ENCODE results near the gene U2SURP. TPM values are rescaled to one million over a fixed set of nuclear protein-coding genes. Genes with fewer than 3 reads are reported as not detected.
"Not testable (repeated sequence)": the region's sequence is repeated elsewhere in the genome, so short reads cannot be mapped to it uniquely, and the experiment has no call there.

The U2SURP gene
- total RNA-seq, 4 donors from 2014 or later: 25.4 to 70.8 (median 51.0) TPM

DNA sequence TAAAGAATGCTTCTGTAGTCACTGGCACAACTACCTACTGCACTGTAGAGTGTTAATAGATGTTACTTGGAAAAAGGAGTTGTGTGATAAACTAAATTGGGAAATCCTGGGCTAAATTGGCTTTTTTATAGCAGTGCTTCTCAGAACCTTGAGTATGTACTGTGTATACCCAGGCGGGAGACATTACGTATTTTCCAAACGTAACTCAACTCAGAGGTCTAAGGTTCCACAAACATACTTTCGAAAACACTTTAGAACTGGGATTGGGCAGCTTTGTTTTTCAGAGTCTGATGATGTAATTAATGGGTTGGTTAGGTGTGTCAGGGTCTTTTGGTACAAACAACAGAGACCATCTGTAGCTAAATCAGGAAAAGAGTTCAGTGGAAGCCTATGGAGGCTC, 64.7 kb downstream of the U2SURP start:
- H3K9me3 ChIP-seq: no peaks in the 10 kb centered on the region
- DNase-seq: no peak
- intact Hi-C loops (cut with DNase I): no loop called here
- H3K4me1 ChIP-seq: no peaks in the 10 kb centered on the region
- no peaks in the 10 kb centered on the region for H3K27me3 ChIP-seq
- 83 to 89% methylated on average over 4 of the region's 4 CpGs for WGBS, 2 donors
- H3K36me3 ChIP-seq: no peaks in the 10 kb centered on the region
- TF ChIP-seq POLR2A (IDR thresholded peaks at IDR 0.05): no peak
- TF ChIP-seq, protein P1, sequence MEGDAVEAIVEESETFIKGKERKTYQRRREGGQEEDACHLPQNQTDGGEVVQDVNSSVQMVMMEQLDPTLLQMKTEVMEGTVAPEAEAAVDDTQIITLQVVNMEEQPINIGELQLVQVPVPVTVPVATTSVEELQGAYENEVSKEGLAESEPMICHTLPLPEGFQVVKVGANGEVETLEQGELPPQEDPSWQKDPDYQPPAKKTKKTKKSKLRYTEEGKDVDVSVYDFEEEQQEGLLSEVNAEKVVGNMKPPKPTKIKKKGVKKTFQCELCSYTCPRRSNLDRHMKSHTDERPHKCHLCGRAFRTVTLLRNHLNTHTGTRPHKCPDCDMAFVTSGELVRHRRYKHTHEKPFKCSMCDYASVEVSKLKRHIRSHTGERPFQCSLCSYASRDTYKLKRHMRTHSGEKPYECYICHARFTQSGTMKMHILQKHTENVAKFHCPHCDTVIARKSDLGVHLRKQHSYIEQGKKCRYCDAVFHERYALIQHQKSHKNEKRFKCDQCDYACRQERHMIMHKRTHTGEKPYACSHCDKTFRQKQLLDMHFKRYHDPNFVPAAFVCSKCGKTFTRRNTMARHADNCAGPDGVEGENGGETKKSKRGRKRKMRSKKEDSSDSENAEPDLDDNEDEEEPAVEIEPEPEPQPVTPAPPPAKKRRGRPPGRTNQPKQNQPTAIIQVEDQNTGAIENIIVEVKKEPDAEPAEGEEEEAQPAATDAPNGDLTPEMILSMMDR (IDR thresholded peaks at IDR 0.05): no peak
- no peak overlapping the region for H3K4me3 ChIP-seq
- no peak overlapping the region for H3K27ac ChIP-seq

DNA sequence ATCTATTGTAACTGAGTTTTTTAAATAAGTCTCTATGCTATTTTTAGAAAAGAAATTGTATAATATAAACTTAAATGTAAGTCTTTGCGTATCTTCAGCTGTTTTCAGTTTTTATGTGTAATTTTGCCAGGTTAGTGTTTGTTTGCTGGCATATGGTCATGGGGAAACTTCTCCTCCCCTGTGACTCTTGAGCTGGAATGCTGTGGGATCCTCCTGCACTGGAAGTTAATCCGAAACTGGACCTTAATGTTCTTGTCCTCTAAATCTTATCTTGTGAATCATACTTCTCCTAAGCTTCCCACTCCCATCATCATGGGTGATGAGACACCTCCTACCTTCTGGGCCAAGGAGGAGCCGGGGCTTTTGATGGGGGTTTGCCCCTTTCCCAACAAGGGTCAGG, 65.8 kb downstream of the U2SURP start:
- Histone ChIP-seq H3K9me3 (no peaks in the 10 kb centered on the region), H3K4me1 (no peaks in the 10 kb centered on the region), H3K4me3 (no peak overlapping the region), H3K27me3 (no peaks in the 10 kb centered on the region), H3K27ac (no peak overlapping the region), H3K36me3 (no peaks in the 10 kb centered on the region)
- WGBS, 2 donors: 65 to 68% methylated on average over 3 of the region's 3 CpGs
- TF ChIP-seq POLR2A (IDR thresholded peaks at IDR 0.05): no peak
- TF ChIP-seq, protein P1 (IDR thresholded peaks at IDR 0.05): no peak
- intact Hi-C loops (cut with DNase I): no loop called here
- no peak for DNase-seq

DNA sequence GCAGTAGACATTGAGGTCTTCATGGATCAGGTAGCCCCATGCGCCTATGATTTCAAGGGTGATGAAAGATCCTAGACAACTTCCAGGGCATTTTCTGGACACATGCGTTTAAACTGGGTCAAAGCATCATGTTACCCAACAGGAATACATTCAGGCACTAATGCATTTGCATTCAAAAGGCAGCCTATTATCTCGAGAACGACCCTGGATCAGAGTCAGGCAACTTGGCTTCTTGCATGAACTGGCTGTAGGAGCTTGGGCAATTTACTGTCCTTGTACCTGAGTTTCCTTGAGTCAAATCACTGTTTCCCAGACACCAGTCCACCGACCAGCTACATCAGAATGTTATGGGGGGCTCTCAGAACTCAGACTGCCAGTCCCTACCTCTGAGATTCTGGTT, 66.7 kb downstream of the U2SURP start:
- TF ChIP-seq, protein P1 (IDR thresholded peaks at IDR 0.05): no peak
- no peak for TF ChIP-seq POLR2A (IDR thresholded peaks at IDR 0.05)
- WGBS, 2 donors: 43 to 73% methylated on average over 1 to 5 of the region's 5 CpGs
- Histone ChIP-seq H3K27me3 (no peaks in the 10 kb centered on the region), H3K4me1 (no peaks in the 10 kb centered on the region), H3K27ac (no peak overlapping the region), H3K36me3 (no peaks in the 10 kb centered on the region), H3K9me3 (no peaks in the 10 kb centered on the region), H3K4me3 (no peak overlapping the region)
- intact Hi-C loops (cut with DNase I): no loop called here
- DNase-seq: no peak

DNA sequence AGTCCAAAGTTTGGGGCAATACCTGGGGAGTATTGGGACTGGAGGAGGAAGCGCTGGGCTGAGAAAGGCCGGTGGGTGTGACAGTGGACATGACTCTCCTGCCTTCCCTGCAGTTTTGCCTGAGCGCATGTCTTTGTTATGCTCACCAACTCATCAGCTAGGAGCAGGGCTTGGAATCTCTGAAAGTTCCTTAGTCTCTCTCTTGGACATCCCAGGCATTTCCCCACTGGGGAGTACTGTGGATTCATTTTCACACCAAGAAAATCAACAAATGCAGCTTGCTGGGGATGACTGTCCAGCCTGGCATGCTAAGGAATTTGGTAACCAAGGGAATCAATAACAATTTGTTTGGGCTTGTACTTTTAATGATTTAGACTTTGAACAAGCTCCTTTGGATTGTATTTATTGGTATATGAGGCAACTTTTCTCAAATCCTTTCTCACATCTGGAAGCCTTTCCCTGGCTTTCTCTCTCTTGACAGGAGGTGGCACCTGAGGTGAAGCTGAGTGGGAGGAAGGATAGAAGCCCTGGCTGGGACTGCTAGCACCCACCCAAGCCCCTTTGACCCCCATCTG, 69.7 kb downstream of the U2SURP start:
- no peaks in the 10 kb centered on the region for H3K27me3 ChIP-seq
- H3K9me3 ChIP-seq: no peaks in the 10 kb centered on the region
- no peak for DNase-seq
- WGBS, 2 donors: 71 to 82% methylated on average over 3 of the region's 3 CpGs
- H3K27ac ChIP-seq: no peak overlapping the region
- intact Hi-C loops (cut with DNase I): no loop called here
- no peak for TF ChIP-seq POLR2A (IDR thresholded peaks at IDR 0.05)
- TF ChIP-seq, protein P1 (IDR thresholded peaks at IDR 0.05): no peak
- H3K4me3 ChIP-seq: no peak overlapping the region
- no peaks in the 10 kb centered on the region for H3K4me1 ChIP-seq
- H3K36me3 ChIP-seq: no peaks in the 10 kb centered on the region

DNA sequence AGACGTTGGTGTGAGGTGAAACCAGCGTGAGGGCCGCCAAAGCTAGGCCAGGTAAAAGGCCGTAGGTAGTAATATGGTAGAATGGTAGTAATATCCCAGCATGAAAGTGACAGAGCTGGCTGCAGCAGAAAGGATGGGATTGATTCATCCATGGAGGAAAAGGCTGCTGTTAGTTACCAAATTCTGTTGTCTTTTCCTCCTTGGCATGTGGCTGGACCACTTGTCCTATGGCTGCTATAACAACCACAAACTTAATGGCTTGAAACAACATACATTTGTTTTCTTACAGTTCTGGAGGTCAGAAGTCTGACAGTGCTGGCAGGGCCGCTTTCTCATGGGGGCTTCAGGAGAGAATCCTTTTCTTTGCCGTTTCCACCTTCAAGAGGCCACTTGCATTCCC, 70.4 kb downstream of the U2SURP start:
- H3K4me1 ChIP-seq: no peaks in the 10 kb centered on the region
- no peak for DNase-seq
- TF ChIP-seq, protein P1 (IDR thresholded peaks at IDR 0.05): no peak
- no peak for TF ChIP-seq POLR2A (IDR thresholded peaks at IDR 0.05)
- intact Hi-C loops (cut with DNase I): no loop called here
- H3K36me3 ChIP-seq: no peaks in the 10 kb centered on the region
- no peak overlapping the region for H3K27ac ChIP-seq
- no peaks in the 10 kb centered on the region for H3K9me3 ChIP-seq
- H3K27me3 ChIP-seq: no peaks in the 10 kb centered on the region
- no peak overlapping the region for H3K4me3 ChIP-seq
- WGBS, 2 donors: 93 to 98% methylated on average over 6 of the region's 6 CpGs

DNA sequence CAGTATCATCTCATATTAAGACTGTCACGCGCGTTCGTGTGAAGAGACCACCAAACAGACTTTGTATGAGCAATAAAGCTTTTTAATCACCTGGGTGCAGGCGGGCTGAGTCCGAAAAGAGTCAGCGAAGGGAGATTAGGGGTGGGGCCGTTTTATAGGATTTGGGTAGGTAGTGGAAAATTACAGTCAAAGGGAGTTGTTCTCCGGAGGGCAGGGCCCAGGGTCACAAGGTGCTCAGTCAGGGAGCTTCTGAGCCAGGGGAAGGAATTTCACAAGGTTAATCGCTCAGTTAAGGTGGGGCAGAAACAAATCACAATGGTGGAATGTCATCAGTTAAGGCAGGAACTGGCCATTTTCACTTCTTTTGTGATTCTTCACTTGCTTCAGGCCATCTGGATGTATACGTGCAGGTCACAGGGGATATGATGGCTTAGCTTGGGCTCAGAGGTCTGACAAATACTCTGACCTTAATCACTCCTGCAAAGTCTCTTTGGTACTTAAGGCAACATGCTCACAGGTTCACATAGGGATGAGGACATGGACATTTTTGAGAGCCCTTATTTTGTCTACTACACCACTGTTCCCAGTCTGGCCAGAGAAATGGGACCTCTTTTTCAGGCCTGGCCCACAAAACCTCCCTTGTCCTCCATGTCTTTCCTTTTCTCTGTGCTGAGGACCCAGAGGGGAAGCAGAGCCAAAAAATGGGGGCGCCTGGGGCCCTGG, 71.1 kb downstream of the U2SURP start:
- H3K27ac ChIP-seq; intact Hi-C loops (cut with DNase I); H3K9me3 ChIP-seq; DNase-seq; H3K27me3 ChIP-seq; H3K4me3 ChIP-seq; H3K36me3 ChIP-seq; H3K4me1 ChIP-seq: not testable (repeated sequence)
- 85 to 86% methylated on average over 6 to 11 of the region's 12 CpGs for WGBS, 2 donors

DNA sequence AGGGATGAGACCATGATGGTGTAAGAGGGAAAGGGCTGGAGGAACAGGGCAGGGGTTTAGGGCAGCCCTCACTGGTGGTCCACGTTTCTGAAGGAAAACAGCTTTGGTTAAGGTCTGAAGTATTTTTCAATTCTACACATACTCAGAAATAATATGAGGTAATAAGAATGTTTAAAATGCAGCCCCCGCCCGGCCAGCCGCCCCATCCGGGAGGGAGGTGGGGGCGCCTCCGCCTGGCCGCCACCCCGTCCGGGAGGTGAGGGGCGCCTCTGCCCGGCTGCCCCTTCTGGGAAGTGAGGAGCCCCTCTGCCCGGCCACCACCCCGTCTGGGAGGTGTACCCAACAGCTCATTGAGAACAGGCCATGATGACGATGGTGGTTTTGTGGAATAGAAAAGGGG, 72.2 kb downstream of the U2SURP start:
- H3K9me3 ChIP-seq; H3K27ac ChIP-seq; DNase-seq; H3K4me1 ChIP-seq; H3K4me3 ChIP-seq; H3K27me3 ChIP-seq; H3K36me3 ChIP-seq; intact Hi-C loops (cut with DNase I): not testable (repeated sequence)
- 56 to 92% methylated on average over 1 to 13 of the region's 15 CpGs for WGBS, 2 donors

DNA sequence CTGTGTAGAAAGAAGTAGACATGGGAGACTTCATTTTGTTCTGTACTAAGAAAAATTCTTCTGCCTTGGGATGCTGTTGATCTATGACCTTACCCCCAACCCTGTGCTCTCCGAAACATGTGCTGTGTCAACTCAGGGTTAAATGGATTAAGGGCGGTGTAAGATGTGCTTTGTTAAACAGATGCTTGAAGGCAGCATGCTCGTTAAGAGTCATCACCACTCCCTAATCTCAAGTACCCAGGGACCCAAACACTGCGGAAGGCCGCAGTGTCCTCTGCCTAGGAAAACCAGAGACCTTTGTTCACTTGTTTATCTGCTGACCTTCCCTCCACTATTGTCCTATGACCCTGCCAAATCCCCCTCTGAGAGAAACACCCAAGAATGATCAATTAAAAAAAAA, 72.6 kb downstream of the U2SURP start:
- H3K4me3 ChIP-seq; H3K36me3 ChIP-seq; H3K27ac ChIP-seq; H3K27me3 ChIP-seq; DNase-seq; H3K9me3 ChIP-seq; intact Hi-C loops (cut with DNase I); H3K4me1 ChIP-seq: not testable (repeated sequence)
- 74% methylated on average over 3 to 4 of the region's 5 CpGs for WGBS, 2 donors
